ENCODE results near the gene QSOX1.
"Not testable (repeated sequence)": the region's sequence is repeated elsewhere in the genome, so short reads cannot be mapped to it uniquely, and the experiment has no call there.

QSOX1 gene

GRCh38 chr1:180154325-180155181 lies at the start of gene QSOX1:
Gene QSOX1, plus strand, starts transcription at chr1:180154869. Its CDS starts 39 bp downstream, at chr1:180154908.
- DNase-seq = peak; percentile 72

- no peak for DNase-seq
Observed at GRCh38 chr1:180112091-180112490, 42.6 kb upstream of the QSOX1 start.

GRCh38 chr1:180112984-180113647 lies 41.6 kb upstream of the QSOX1 start:
- DNase-seq = no peak

GRCh38 chr1:180114396-180114945 lies 40.2 kb upstream of the QSOX1 start:
- no peak for DNase-seq

GRCh38 chr1:180116964-180117763 lies 37.5 kb upstream of the QSOX1 start:
- peak; percentile 64 for DNase-seq

GRCh38 chr1:180117764-180118116 lies 36.9 kb upstream of the QSOX1 start:
- DNase-seq = no peak

- DNase-seq = no peak
Observed at GRCh38 chr1:180119837-180120236, 34.8 kb upstream of the QSOX1 start.

- no peak for DNase-seq
Observed at GRCh38 chr1:180123463-180123936, 31.2 kb upstream of the QSOX1 start.

- no peak for DNase-seq
Observed at GRCh38 chr1:180130651-180131050, 24.0 kb upstream of the QSOX1 start.

- DNase-seq = peak; percentile 98
Observed at GRCh38 chr1:180131510-180131909, 23.2 kb upstream of the QSOX1 start.

GRCh38 chr1:180133193-180133592 lies 21.5 kb upstream of the QSOX1 start:
- no peak for DNase-seq

- DNase-seq = not testable (repeated sequence)
Observed at GRCh38 chr1:180133688-180134087, 21.0 kb upstream of the QSOX1 start.

- no peak for DNase-seq
Observed at GRCh38 chr1:180135535-180135934, 19.1 kb upstream of the QSOX1 start.

- peak; percentile 13 for DNase-seq
Observed at GRCh38 chr1:180136331-180136967, 18.2 kb upstream of the QSOX1 start.

- no peak for DNase-seq
Observed at GRCh38 chr1:180136968-180137356, 17.7 kb upstream of the QSOX1 start.

GRCh38 chr1:180137776-180138175 lies 16.9 kb upstream of the QSOX1 start:
- no peak for DNase-seq

- no peak for DNase-seq
Observed at GRCh38 chr1:180141381-180141934, 13.2 kb upstream of the QSOX1 start.

GRCh38 chr1:180143359-180143758 lies 11.3 kb upstream of the QSOX1 start:
- DNase-seq = no peak

- DNase-seq = peak; percentile 68
Observed at GRCh38 chr1:180144659-180145357, 9.9 kb upstream of the QSOX1 start.

GRCh38 chr1:180145446-180145845 lies 9.2 kb upstream of the QSOX1 start:
- no peak for DNase-seq

GRCh38 chr1:180150982-180151381 lies 3.7 kb upstream of the QSOX1 start:
- DNase-seq = peak; percentile 77

- no peak for DNase-seq
Observed at GRCh38 chr1:180151508-180151907, 3.2 kb upstream of the QSOX1 start.

Data from MV-4-11 (cell line).